GM18498 (cell line): ENCODE results near the gene LCLAT1.
"Not testable (repeated sequence)": the region's sequence is repeated elsewhere in the genome, so short reads cannot be mapped to it uniquely, and the experiment has no call there.

ENCODE experiments used
- ATAC-seq: cut with Tn5 transposase; IDR thresholded peaks from one replicate; pipeline ENCODE4 v1.9.1; 2021; ENCODE audit warnings: mild to moderate bottlenecking, moderate library complexity; ENCODE audit not compliant: unreplicated experiment

The LCLAT1 gene

DNA sequence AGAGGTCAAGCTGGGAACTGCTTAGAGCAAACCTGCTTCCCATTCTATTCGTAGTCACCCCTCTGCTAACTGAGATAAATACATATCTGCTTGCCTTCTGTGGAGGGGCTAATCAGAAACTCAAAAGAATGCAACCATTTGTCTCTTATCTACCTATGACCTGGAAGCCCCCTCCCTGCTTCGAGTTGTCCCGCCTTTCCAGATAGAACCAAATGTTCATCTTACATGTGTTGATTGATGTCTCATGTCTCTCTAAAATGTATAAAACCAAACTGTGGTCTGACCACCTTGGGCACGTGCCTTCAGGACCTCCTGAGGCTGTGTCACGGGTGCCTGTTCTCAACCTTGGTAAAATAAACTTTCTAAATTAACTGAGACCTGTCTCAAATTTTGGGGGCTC, 66.6 kb downstream of the LCLAT1 start:
- ATAC-seq = not testable (repeated sequence)

DNA sequence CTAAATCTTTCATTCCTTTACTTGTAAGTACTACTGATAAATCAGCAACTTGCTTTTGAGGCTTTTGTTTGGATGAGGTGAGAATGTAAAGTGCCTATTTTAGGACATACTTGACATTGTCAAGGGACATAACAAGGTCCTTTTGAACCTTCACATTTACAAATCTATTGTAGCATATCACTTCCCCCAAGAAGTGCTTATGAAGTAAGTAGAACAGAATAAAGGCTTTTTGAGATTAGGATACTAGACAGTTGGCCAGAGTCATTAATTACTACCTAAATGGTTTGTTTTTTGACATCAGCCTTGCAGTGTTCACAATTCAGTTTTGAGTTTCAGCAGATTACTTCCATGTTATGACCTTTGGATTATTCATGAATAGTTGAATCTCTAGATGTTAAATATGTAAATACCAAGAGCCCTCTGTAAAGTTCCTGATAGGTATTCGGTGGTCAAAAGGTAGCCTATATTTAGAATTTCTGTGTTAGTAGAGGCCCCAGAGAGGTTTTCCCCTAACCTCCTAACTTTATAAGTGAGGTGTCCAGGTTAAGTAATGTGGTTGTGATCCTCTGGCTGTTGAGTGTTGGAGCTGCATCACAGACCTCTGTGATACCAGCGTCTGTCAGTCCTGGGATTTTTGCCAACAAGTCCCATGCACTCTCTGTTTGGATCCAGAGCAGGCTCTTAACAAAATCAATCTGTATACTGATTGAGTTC, 67.2 kb downstream of the LCLAT1 start:
- ATAC-seq = no peak

DNA sequence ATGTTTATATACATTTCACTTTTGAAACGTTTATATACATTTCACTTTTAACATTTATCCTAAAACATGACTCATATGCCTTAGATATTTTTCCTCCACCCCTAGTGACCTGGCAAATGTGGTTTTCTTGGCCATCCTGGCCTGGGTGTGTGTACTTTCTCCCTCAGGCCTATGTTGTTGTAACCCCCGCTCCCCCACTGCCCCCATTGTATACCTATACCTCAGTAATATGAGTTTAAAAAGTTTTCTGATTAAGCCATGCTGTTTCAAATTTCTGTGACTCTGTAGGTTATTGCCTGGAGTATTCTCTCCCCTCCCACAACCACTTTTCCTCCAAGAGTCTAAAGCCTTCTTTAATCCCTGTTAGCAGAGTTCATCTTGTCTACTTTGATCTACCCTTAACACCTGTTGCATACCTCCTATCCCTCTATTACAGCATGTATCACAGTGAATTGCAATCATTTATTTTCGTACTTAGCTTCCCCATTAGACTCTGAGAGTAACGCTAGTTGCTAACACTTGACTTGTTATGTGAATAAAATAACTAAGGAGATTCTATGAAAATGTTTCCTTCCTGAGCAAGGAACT, 67.9 kb downstream of the LCLAT1 start:
- no peak for ATAC-seq

DNA sequence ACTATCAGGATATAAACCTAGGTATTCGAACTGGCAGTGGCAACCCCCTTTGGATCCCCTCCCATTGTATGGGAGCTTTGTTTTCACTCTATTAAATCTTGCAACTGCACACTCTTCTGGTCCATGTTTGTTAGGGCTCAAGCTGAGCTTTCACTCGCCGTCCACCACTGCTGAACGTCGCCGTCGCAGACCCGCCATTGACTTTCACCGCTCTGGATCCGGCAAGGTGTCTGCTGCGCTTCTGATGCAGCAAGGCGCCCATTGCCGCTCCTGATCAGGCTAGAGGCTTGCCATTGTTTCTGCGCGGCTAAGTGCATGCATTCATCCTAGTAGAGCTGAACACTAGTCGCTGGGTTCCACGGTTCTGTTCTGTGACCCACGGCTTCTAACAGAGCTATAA, 69.1 kb downstream of the LCLAT1 start:
- ATAC-seq = no peak

DNA sequence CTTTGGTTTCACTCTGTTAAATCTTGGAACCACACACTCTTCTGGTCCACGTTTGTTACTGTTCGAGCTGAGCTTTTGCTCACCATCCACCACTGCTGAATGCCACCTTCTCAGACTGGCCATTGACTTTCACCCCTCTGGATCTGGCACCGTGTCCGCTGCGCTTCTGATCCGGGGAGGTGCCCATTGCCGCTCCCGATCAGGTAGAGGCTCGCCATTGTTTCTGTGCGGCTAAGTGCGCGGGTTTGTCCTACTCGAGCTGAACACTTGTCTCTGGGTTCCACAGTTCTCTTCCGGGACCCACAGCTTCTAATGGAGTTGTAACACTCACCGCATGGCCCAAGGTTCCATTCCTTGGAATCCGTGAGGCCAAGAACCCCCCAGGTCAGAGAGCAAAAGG, 72.8 kb downstream of the LCLAT1 start:
- ATAC-seq = no peak

DNA sequence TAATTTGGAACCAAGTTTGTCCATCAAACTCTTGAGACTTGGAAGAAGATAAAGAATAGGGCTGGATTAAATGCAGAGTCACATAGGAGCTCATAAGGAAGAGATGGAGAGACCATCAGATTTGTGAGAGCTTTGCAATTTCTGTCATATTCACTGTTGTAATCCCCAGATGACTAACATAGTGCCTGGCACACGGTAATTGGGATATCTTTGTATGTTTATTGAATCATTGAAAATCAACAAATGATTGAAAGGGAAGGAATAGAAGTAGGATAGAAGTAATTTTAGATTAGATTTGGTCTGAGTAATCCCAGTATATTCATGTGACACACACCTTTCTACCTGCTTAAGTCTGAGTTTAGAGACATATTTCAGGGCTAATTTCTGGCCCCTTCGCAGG, 75.4 kb downstream of the LCLAT1 start:
- ATAC-seq = no peak

DNA sequence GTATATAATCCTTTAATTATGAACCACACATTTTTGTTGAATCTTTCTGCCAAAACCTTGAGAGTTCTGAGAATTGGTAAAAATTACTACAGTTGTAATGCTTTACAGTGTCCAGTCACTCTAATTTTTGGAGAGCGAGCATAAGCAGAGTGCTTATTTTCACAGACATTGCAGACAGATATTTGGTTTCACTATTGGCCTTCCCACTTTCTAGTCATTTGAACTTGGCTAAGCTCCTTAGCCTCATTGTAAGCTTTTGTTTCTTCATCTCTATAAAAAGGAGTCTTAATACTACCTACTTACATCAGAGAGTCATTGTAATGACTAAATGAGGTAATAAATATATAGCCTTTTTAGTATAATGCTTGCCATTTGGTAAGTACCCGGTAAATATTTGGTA, 80.4 kb downstream of the LCLAT1 start:
- ATAC-seq = no peak

DNA sequence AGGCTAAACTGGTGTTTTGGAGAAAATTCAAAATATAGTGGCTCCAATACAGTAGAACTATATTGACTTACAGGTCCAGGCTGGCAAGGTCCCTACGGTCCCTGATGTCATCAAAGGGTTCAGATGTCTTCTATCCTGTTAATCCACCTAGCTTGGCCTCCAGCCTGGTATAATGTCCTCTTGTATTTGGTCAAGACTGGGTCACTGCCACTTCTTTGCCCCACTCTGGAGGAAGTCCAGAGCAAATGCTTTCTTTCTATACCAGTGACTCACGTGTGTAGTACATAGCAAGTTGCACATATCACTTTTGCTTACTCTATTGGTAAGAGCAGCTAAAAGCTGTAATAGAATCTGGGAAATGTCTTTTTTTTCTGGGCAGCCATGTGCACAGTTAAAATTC, 80.8 kb downstream of the LCLAT1 start:
- ATAC-seq = no peak

DNA sequence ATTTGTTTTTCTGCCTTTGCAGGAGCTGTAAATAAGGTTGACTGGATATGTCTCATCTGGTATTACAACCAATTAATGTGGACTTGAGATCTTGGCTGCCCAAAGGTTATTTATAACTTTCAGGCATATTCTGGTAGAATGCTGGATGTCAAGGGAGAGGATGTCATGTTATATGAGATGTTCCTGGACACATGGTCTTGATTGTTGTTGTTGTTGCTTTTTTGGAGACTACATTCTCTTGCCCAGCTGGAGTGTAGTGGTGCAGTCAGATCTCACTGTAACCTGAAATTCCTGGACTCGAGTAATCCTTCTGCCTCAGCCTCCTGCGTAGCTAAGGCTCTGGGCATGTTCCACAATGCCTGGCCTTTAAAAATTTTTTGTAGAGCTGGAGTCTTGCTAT, 83.3 kb downstream of the LCLAT1 start:
- no peak for ATAC-seq

DNA sequence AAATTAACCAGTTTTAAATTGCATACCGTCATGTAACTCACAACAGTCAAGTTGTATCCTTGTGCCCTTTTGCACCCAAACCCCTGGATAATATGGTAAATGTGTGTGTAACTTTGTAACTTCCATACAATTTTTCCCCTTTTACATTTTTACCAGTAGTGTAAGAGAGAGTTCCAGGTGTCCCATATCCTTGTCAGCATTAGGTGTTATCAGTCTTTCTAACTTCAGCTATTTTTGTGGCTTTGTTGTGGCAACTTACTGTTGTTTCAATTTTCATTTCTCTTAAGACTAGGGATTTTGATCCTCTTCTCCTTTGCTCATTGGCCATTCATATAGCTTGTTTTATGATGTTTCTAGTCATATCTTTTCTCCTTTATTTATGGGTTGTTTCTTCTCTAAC, 94.6 kb downstream of the LCLAT1 start:
- ATAC-seq = no peak

DNA sequence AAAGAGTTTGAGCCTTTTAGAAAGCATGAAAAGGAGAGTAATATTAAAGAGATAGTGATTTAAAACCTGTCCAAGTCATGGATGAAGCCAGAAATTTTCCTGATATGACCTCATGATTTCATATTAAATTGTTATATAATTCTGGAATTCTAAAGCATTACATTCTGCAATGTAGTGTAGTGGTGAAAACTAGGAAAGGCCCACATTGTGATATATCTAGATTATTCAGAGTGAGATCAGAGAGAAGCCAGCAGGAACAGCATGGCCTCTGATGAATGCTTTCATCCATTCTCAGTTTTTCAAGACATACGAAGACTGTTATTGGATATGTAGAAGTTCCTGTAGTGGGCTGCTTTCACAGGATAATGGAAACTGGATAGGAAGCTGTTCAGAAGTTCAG, 98.8 kb downstream of the LCLAT1 start:
- ATAC-seq = no peak

DNA sequence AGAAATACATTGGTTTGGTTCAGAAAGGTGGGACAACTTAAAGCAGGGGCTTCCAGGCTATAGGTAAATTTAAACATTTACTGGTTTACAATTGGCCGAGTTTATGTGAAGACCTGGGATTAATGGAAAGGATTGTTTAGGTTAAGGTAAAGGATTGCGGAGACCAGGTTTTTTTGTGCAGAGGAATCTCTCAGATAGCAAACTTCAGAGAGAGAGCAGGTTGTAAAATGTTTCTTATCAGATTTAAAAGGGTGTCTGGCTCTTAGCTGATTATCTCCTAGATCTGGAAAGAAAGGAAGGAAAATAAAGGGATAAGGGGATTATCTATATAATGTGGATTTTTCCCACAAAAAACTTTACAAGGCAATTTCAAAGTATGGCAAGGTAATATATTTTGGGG, 101.3 kb downstream of the LCLAT1 start:
- no peak for ATAC-seq

DNA sequence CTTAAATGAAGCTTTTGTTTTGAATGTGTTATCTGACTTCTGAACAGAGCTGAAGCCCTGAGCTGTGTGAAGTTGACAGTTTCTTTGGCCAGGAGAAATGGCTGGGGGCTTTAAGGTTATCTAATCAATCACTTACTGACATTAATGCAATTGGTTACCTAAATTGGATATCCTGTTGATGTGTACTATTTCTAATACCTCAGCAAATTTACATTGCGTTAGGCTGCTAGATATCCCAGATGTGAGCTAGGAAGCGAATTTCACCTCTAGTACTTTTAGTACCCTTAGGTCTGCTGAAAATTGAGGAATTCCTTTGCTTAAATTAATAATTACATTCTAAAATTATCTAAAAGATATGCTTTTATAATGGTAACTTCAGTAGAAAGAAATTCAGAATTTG, 102.0 kb downstream of the LCLAT1 start:
- ATAC-seq = no peak

DNA sequence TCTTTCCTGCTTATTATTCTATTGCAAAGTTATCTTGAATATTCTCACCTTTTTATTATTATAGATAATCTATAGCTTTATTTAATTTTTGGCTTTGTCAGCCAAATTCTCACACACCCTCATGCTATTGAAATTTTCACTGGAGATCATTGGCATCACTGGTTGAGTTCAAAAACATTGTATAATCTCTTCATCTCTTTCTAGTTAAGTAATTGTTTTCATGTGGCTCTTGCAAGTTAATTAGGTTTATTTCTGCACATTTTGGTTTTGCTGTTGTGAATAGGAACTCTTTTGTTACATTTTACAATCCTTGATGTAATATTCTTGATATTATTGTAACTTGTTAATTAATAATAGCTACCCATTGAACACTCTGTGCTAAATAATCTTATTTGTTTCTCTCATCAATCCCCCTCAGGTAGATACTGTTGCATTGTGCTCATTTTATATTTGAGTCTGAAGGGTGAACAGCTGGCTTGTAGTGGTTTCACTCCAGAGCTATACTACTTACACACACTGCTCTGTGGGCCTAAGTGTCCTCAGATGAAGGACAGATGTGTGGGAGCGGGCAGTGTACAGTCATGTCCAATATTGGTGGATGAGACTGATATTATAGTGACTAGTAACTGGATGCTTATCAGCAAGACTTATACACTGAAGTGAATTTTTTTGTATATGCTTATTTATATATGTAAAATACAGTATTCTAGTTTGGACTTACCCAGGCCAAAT, 112.7 kb downstream of the LCLAT1 start:
- no peak for ATAC-seq

DNA sequence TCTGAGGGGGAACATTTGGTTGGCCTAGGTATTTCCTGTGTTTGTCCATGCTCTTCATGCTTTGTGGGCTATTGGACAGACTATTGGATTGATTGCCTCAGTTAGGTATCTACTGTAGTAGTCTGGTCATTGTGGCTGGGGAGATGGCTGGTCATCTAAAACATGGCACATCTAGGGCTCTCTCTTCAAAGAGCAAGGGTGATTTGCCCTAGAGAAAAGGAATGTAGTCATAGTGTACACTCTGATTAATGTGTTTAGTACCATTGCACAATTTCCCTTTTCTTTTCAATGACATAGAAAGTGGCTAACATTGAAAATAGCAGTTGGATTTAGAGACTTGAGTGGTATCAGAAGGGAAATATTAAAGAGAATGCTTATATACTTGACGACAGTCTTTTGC, 114.3 kb downstream of the LCLAT1 start:
- no peak for ATAC-seq

DNA sequence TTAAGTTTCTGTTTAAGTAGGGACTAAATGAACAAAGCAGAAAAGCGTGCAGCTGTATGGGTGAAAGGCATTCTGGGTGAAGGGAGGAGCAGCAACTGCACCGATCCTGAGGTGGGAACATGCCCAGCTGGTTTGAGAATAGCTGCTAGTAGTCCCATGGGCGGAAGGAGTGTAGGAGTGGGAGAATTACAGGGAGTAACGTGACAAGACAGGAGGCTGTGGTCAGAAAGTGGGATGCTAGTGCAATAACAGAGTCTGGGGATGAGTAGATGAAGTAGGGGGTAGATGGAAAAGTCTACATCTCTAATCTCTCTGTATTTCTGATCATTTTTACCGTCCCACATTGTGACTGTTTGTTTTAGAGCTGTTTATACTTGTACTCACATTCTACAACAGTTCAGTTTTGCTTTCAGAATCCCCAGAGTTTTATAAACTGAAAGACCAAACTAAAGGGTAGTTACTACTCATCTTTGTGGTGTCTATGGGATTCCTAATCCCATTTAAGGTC, 118.9 kb downstream of the LCLAT1 start:
- ATAC-seq = no peak

DNA sequence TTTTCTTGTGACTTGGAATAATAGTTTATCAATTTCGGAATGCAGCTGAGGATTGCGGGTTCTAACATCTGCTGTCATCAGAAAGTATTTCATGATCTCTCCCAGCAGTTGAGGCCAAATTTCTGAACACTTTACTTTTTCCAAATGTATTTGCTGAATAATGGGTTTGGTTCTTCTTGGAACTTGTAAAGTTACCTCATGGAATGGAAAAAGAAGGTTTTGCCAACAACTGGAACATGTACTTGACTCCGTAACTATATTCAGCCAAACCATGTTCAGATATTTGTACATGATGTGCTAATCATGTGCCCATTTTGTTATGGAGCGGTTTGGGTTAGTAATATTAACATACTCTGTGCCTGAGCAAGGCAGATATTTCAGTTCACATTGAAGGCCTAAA, 119.6 kb downstream of the LCLAT1 start:
- no peak for ATAC-seq

DNA sequence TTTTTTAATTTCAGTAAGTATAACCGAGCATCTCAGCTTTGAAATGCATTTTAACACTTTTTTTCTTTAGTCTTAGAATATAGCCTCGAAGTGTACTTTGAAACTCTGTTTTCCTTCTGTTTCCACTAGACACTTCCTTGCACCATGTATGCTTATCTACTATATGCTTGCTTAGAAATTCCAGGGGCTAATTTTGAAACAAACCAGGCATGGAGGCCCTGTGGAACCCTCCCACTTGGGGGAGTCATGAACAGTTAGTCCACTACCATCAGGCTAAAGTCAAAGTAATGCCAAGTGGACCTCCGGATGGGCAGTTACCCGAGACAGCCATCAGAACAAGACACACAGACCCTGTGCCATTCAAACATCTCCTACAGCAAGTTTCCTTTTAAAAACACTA, 120.3 kb downstream of the LCLAT1 start:
- no peak for ATAC-seq

DNA sequence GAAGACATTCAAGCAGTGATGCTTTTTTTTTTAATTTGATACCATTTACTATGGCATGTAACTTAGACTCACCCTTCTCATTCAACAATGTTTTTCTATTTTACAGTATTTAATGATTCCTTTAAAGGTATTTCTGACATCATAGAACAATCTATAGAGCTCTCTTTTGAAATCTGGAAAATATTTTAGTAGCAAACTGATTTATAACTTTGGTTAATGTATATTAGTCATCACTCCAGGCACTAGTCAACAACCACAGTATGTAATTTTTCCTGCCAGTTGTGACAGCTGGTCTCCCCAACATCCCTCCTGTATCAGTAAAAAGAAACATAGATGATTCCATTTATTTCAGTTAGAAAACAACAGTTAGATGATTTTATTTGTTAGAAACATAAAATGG, 122.9 kb downstream of the LCLAT1 start:
- no peak for ATAC-seq

DNA sequence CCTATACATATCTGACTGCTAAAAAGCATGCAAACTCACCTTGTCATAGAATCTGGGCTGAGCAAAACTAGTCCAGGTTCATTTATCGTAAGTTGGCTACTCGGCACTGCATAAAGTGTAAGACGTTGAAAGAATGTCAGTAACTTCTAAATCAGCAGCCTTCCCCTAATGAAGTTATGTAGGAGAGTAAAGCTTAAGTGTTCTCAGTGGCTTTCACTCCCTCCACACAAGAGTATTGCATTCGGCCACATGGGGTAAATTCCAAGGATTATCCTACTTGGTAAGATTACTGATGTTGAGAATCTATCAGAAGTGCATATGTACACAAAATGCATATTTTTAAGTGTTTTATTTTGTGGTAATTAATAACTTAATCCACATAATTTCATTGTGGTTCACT, 130.1 kb downstream of the LCLAT1 start:
- ATAC-seq = no peak

DNA sequence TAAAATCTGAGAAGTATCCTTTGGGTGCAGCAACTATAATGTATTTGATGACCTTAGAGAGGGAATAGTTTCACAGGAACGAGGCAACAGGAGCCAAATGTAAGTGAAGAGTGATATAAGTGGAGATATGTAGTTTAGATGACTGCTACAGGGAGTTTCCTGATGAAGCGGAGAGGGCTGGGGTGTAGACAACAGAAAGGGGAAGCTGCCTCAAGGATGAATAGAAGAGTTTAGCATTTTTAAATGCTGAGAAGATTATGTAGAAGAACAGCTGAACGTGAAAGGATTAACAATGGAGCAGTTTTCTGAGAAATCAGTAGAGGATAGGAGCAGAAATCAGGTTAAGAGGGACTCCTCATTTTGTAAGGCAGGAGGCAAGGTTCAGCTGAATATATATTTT, 133.3 kb downstream of the LCLAT1 start:
- ATAC-seq = no peak

DNA sequence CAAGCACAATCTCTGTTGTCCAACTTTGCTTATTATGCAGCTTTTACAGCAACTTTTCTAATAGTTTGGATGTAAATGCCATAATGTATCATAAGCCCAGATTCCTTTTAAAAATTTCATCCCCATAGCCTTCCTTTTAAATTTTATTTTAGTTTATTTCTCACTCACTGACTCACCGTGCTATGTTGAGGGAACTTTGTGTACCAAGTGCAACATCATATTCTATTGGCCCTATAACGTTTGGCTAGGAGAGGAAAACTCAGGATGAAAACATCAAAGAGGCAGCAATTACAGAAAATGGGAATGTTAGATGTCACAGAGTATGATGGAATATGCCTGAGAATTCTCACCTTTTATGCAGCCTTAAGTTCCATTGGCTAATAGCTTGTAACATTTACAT, 135.5 kb downstream of the LCLAT1 start:
- ATAC-seq = no peak
